Measurements from ENCODE around the gene TCF4. TPM values are rescaled to one million over a fixed set of nuclear protein-coding genes. Genes with fewer than 3 reads are reported as not detected.

Gene TCF4
- total and polyA plus RNA-seq, 7 donors: 3.5 to 149 (median 106) TPM

- Histone ChIP-seq H3K27me3 (no peaks in the 10 kb centered on the region), H3K9me3 (no peaks in the 10 kb centered on the region), H3K4me3 (no peak overlapping the region), H3K36me3 (no peaks in the 10 kb centered on the region), H3K4me1 (no peaks in the 10 kb centered on the region), H3K27ac (no peak overlapping the region)
- TF ChIP-seq EP300 (IDR thresholded peaks at IDR 0.05) (no peak), POLR2AphosphoS5 (IDR thresholded peaks at IDR 0.05) (no peak), POLR2A (IDR thresholded peaks at IDR 0.05) (no peak), CTCF (IDR thresholded peaks at IDR 0.05) (no peak)
- DNase-seq: no peak
- intact Hi-C loops (cut with DNase I): no loop called here
- 88 to 95% methylated on average over 2 of the region's 2 CpGs for WGBS, 2 donors
These were observed 21.5 kb downstream of the TCF4 start for GRCh38 chr18:55566456-55566935.

- no peaks in the 10 kb centered on the region for H3K9me3 ChIP-seq
- H3K27me3 ChIP-seq: no peaks in the 10 kb centered on the region
- WGBS, 2 donors: 78 to 86% methylated on average over 2 of the region's 2 CpGs
- H3K27ac ChIP-seq: no peak overlapping the region
- no peak overlapping the region for H3K4me3 ChIP-seq
- intact Hi-C loops (cut with DNase I): no loop called here
- DNase-seq: no peak
- TF ChIP-seq CTCF (IDR thresholded peaks at IDR 0.05) (no peak), EP300 (IDR thresholded peaks at IDR 0.05) (no peak), POLR2A (IDR thresholded peaks at IDR 0.05) (no peak)
- peaks cover 0 to 10% (median 4%) of the 10 kb centered on the region in 4 donors for H3K4me1 ChIP-seq
- no peaks in the 10 kb centered on the region for H3K36me3 ChIP-seq
These were observed 28.3 kb downstream of the TCF4 start for GRCh38 chr18:55559739-55560138.

GRCh38 chr18:55557211-55557610 lies 30.8 kb downstream of the TCF4 start:
- Histone ChIP-seq H3K27ac (no peak overlapping the region), H3K9me3 (no peaks in the 10 kb centered on the region), H3K36me3 (no peaks in the 10 kb centered on the region), H3K4me3 (no peak overlapping the region), H3K27me3 (no peaks in the 10 kb centered on the region), H3K4me1 (peaks cover 0 to 10% (median 4%) of the 10 kb centered on the region in 4 donors)
- intact Hi-C loops (cut with DNase I): no loop called here
- 70 to 94% methylated on average over 1 of the region's 1 CpG for WGBS, 2 donors
- TF ChIP-seq POLR2AphosphoS5 (IDR thresholded peaks at IDR 0.05) (no peak), EP300 (IDR thresholded peaks at IDR 0.05) (no peak), POLR2A (IDR thresholded peaks at IDR 0.05) (no peak)
- DNase-seq: no peak

GRCh38 chr18:55555395-55556027 lies 32.5 kb downstream of the TCF4 start:
- Histone ChIP-seq H3K27ac (no peak overlapping the region), H3K36me3 (no peaks in the 10 kb centered on the region), H3K27me3 (no peaks in the 10 kb centered on the region), H3K4me1 (peaks cover 0 to 19% (median 12%) of the 10 kb centered on the region in 4 donors), H3K9me3 (no peaks in the 10 kb centered on the region), H3K4me3 (no peak overlapping the region)
- TF ChIP-seq CTCF (IDR thresholded peaks at IDR 0.05) (no peak), EP300 (IDR thresholded peaks at IDR 0.05) (no peak), POLR2AphosphoS5 (IDR thresholded peaks at IDR 0.05) (no peak), POLR2A (IDR thresholded peaks at IDR 0.05) (no peak)
- 85 to 94% methylated on average over 4 of the region's 4 CpGs for WGBS, 2 donors
- no peak for DNase-seq
- intact Hi-C loops (cut with DNase I): no loop called here

- TF ChIP-seq POLR2A (IDR thresholded peaks at IDR 0.05): no peak
- no peak for TF ChIP-seq POLR2AphosphoS5 (IDR thresholded peaks at IDR 0.05)
- no peak for TF ChIP-seq CTCF (IDR thresholded peaks at IDR 0.05)
- TF ChIP-seq EP300 (IDR thresholded peaks at IDR 0.05): no peak
- WGBS, 2 donors: 85 to 87% methylated on average over 11 of the region's 11 CpGs
- H3K4me3 ChIP-seq: no peak overlapping the region
- H3K4me1 ChIP-seq: peaks cover 0 to 31% (median 24%) of the 10 kb centered on the region in 4 donors
- no peaks in the 10 kb centered on the region for H3K36me3 ChIP-seq
- intact Hi-C loops (cut with DNase I): no loop called here
- H3K9me3 ChIP-seq: no peaks in the 10 kb centered on the region
- no peaks in the 10 kb centered on the region for H3K27me3 ChIP-seq
- DNase-seq: no peak
- no peak overlapping the region for H3K27ac ChIP-seq
These were observed 35.3 kb downstream of the TCF4 start for GRCh38 chr18:55552526-55553189.

All from sigmoid colon (tissue), 7 donors.